Uterus (tissue), 2 donors: ENCODE measurements around the gene HNRNPAB.

Experiments used
- CTCF ChIP-seq, 4 experiments: fragments of 200-600 bp in 2 of 4; fragments of 450-650 bp in 2 of 4; sonication (generic) in 2 of 4; IDR thresholded peaks; one replicate each; pipeline ENCODE4 v1.5.1; 2016 to 2019; ENCODE audit warnings: antibody characterized with exemption in 4 of 4, mild to moderate bottlenecking in 2 of 4, moderate library complexity in 1 of 4
- POLR2A ChIP-seq, 2 donors: fragments of 450-650 bp; IDR thresholded peaks; one replicate each; pipeline ENCODE4 v1.6.1; 2016; ENCODE audit warnings: antibody characterized with exemption in 2 of 2, mild to moderate bottlenecking in 1 of 2, moderate library complexity in 1 of 2

GRCh38 chr5:178227138-178227659, 22.9 kb downstream of the HNRNPAB start:
- TF ChIP-seq CTCF (IDR thresholded peaks at IDR 0.05) = no peak
- no peak for TF ChIP-seq POLR2A (IDR thresholded peaks at IDR 0.05)
